Right renal pelvis (tissue), 4 donors: ENCODE measurements around the gene ACSF2. TPM values are rescaled to one million over a fixed set of nuclear protein-coding genes. Genes with fewer than 3 reads are reported as not detected.
"Not testable (repeated sequence)": the region's sequence is repeated elsewhere in the genome, so short reads cannot be mapped to it uniquely, and the experiment has no call there.

ENCODE experiments used
- DNase-seq, 4 donors: peaks; one replicate each; pipeline ENCODE4 v3.0.0-alpha.2; 2013; ENCODE audit warnings: low read depth in 4 of 4, low spot score in 3 of 4, missing footprints in 1 of 4
- polyA plus RNA-seq, 4 donors: library from polyadenylated mRNA; unstranded; fragments of 120-200 nt; gene quantifications; one replicate each; pipeline ENCODE4 v1.2.1, GENCODE V29; 2013; ENCODE audit not compliant: insufficient read length in 4 of 4

The ACSF2 gene
- polyA plus RNA-seq, 4 donors, result 68.7 to 97.0 (median 91.0) TPM

- DNase-seq, result no peak
Observed at GRCh38 chr17:50406578-50406977, 19.4 kb upstream of the ACSF2 start.

DNA sequence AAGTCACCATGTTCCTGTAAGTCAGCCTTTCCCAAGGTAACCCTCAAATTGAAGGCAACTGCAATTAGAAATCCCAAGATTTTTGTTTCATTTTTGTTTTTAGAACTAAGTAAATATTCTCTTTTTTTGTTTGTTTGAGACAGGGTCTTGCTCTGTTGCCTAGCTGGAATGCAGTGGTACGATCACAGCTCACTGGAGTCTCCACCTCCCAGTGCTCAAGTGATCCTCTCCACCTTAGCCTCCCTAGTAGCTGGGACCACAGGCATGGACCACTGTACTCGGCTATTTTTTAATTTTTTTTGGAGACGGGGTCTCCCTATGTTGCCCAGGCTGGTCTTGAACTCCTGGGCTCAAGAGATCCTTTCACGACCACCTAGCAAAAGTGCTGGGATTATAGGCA lies 18.1 kb upstream of the ACSF2 start:
- no peak for DNase-seq

DNA sequence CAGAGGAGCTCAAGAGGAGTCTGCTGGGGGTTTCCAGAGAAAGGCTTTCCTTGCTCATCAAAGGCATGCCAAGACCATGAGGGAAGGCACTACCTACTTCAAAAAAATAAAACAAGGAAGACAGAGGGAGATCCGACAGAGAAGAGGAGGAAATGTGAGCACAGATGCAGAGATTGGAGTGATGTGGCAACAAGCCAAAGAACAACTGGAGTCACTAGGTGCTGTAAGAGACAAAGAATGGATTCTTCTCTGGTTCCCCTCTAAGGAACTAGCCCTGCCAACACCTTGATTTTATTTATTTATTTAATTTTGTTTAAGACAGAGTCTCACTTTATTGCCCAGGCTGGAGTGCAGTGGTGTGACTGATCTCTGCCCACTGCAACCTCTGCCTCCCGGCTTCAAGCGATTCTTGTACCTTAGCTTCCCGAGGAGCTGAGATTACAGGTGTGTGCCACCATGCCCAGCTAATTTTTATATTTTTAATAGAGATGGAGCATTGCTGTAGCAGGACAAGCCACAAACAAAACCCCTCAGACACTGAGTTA lies 13.8 kb upstream of the ACSF2 start:
- DNase-seq, result no peak

DNA sequence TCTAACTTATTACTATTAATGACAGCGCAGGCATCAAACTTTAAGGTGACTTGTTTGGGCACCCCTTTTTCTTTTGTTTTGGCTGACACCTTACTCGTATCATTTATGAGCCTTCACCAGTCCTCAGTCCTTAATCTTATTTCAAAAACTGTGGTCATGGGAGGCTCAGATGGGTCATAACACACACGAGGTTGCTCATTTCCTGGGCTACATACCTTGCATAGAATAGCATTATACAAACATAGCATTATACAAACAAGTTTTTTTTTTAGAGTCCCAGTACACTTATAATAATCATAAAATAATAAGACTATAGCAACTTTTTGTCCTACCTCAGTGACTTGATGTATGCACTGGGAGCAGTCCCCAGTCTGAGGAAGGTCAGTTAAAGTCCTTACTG lies 11.2 kb upstream of the ACSF2 start:
- DNase-seq, result no peak

- DNase-seq, result not testable (repeated sequence)
Observed at GRCh38 chr17:50419577-50419976, 6.4 kb upstream of the ACSF2 start.

DNA sequence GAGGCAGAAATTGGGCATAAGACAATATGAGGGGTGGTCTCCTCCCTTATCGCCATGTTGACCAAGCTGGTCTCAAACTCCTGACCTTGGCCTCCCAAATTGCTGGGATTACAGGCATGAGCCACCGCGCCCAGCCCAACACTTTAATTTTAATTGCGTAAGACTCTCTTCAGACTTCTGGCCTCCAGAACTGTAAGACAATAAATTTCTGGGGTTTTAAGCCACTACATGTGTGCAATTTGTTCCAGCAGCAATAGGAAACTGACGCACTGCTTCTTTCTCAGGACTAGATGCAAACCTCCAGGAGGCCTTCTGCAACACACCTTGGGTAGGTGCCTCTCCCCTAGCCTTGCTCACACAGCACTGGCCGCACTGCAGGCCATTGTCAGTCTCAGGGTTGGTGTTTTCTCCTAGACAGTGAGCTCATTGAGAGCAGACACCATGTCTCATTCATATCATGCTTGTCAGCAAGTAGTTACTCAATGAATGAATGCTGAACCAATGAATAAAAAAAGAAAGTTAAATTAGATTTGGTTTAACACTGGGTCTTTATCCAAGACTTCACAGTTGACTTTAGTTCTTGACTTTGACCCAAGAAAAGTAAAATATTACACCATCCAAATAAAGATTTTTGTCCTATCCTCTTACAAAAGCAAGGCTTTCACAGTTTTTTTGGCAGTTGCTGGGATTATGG lies 5.5 kb upstream of the ACSF2 start:
- no peak for DNase-seq

- no peak for DNase-seq
Observed at GRCh38 chr17:50421308-50422051, 4.5 kb upstream of the ACSF2 start.

GRCh38 chr17:50422738-50423137 lies 3.3 kb upstream of the ACSF2 start:
- no peak for DNase-seq

DNA sequence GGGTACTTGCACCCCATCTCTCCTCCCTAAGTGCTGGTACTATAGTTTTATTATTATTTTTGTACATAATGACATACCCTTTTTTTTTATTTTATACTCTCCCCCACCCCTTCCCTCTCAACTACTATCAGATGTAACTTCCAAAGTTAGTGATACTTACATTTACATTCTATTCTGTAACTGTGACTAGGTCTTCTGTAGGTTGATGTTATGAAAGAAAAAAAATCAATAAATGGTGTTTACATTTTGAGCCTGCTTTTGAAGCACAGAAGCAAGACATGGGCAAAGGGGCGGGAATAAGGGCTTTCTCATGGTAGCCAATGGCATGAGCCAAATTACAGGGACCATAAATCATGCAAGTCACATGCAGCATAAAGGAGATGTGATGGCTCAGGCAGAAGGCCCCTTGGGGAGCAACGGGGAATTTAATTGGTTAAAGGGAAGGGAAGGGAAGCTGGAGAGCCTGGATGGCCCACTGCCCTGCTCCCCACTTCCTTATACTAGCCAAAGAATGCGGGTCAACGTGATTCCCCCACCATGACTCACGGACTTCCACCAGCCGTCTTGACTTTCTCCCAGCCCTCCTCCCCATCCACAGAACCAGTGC lies 2.4 kb upstream of the ACSF2 start:
- DNase-seq, result no peak

- DNase-seq, result no peak
Observed at GRCh38 chr17:50424246-50424995, 1.6 kb upstream of the ACSF2 start.

- no peak for DNase-seq
Observed at GRCh38 chr17:50424996-50425681, 879 bp upstream of the ACSF2 start.

DNA sequence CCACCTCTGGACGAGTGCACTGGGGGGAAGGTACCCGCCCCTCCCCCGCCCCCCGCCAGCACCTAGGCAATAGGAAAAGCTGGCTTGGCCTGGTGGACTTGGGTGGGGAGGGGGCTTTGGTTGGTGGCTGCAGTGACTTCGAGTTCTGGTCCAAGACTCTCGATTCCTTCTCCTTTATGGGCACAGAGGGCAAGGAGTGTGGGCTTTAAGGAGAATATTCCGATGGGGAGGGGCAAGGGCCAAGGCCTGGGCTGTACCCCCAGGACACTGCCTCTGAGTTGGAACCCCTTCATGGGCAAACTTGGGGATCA lies 409 bp downstream of the ACSF2 start:
- no peak for DNase-seq

GRCh38 chr17:50426814-50427787 lies 1.1 kb downstream of the ACSF2 start:
- DNase-seq, result no peak

- not testable (repeated sequence) for DNase-seq
Observed at GRCh38 chr17:50428126-50428525, 2.1 kb downstream of the ACSF2 start.

- DNase-seq, result no peak
Observed at GRCh38 chr17:50428831-50429424, 2.9 kb downstream of the ACSF2 start.

- DNase-seq, result no peak
Observed at GRCh38 chr17:50429793-50430192, 3.8 kb downstream of the ACSF2 start.

DNA sequence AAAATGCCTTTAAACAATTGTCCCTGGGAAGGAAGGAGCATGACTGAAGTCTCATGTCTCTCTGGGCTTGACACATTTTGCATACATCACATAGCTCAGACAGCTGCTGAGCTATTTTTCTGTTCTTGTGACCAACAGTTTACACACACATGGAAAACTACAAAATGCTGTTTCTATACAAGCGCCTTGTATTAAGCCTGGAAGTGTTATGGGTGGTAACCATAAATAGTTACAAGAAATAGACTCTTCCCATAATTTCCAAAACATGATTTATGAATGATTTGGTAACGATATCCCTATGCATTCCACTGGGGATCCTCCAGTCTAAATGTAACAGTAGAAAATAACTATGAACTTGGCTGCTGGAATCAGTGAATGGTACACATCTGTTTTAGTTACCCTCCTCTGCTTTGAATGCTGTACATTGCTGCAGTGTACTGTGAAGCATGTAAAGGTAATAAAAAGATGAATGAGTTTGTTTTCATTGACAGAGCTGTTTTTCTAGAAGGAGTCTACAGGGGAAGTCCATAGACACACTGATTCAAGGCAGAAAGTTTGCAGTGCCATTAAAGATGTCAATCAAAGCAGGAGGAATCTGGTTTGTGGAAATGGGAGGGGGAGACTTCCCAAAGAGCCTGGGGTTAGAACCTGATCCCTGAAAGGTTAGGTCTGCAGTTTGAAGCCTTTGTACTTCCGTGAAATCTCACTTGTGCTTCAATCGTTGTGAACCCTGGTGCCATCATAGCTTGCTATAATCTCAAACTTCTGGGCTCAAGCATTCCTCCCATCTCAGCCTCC lies 5.0 kb downstream of the ACSF2 start:
- DNase-seq, result no peak

GRCh38 chr17:50432125-50432762 lies 6.2 kb downstream of the ACSF2 start:
- no peak for DNase-seq
